Gastroesophageal sphincter (tissue), 4 donors: ENCODE measurements around the gene MN1. TPM values are rescaled to one million over a fixed set of nuclear protein-coding genes. Genes with fewer than 3 reads are reported as not detected.

ENCODE experiments used
- ATAC-seq: fragments of 150-250 bp; one replicate; pipeline ENCODE4 v1.9.1; 2016; ENCODE audit warnings: mild to moderate bottlenecking, moderate library complexity
- H3K27ac ChIP-seq, 4 donors: fragments of 200-600 bp; sonication (generic) in 3 of 4; 1 replicate in 3 of 4; 2 replicates in 1 of 4; pipeline ENCODE4 v1.5.1; 2016 to 2019
- H3K27me3 ChIP-seq: fragments of 200-600 bp; sonication (generic); one replicate; pipeline ENCODE4 v1.5.1; 2019
- H3K36me3 ChIP-seq, 2 donors: fragments of 200-600 bp; sonication (generic); one replicate each; pipeline ENCODE4 v1.5.1; 2019; ENCODE audit warnings: control low read depth in 1 of 2
- H3K4me1 ChIP-seq, 3 donors: fragments of 200-600 bp; sonication (generic); 1 replicate in 2 of 3; 2 replicates in 1 of 3; pipeline ENCODE4 v1.5.1; 2016 to 2019; ENCODE audit warnings: control low read depth in 2 of 3
- H3K4me3 ChIP-seq, 2 donors: fragments of 200-600 bp; sonication (generic); one replicate each; pipeline ENCODE4 v1.5.1; 2019; ENCODE audit warnings: mild to moderate bottlenecking in 1 of 2, moderate library complexity in 1 of 2
- H3K9me3 ChIP-seq, 3 donors: fragments of 200-600 bp; sonication (generic); one replicate each; pipeline ENCODE4 v1.5.1; 2017 to 2019; ENCODE audit warnings: control low read depth in 2 of 3
- EP300 ChIP-seq: sonication (generic); formaldehyde crosslinking; IDR thresholded peaks from one replicate; pipeline ENCODE4 v1.6.1; 2017; ENCODE audit warnings: antibody characterized with exemption, mild to moderate bottlenecking
- POLR2A ChIP-seq, 2 donors: fragments of 450-650 bp; IDR thresholded peaks; one replicate each; pipeline ENCODE4 v1.6.1; 2017; ENCODE audit warnings: antibody characterized with exemption in 2 of 2, mild to moderate bottlenecking in 2 of 2, moderate library complexity in 1 of 2
- POLR2AphosphoS5 ChIP-seq: sonication (generic); formaldehyde crosslinking; IDR thresholded peaks from one replicate; pipeline ENCODE4 v1.6.1; 2017; ENCODE audit warnings: antibody characterized with exemption
- WGBS, 2 donors: methylation state at CpG; one replicate each; pipeline ENCODE4 v1.1.5; 2018; ENCODE audit warnings: low coverage in 1 of 2; 5-methylcytosine and 5-hydroxymethylcytosine counted together
- total RNA-seq, 4 donors: library from RNA; depleted of rRNA; stranded (reverse); fragments of >200 nt; gene quantifications; one replicate each; pipeline ENCODE4 v1.1.0, GENCODE V29; 2016
- TF ChIP-seq, protein P1 (sequence below), 4 experiments: fragments of 200-600 bp in 2 of 4; fragments of 450-650 bp in 2 of 4; sonication (generic) in 1 of 4; IDR thresholded peaks; one replicate each; pipeline ENCODE4 v1.5.1; 2017 to 2019; ENCODE audit warnings: antibody characterized with exemption in 4 of 4, mild to moderate bottlenecking in 2 of 4, moderate library complexity in 2 of 4

Gene MN1
- total RNA-seq, 4 donors from 2014 or later = 13.4 to 52.8 (median 28.5) TPM

DNA sequence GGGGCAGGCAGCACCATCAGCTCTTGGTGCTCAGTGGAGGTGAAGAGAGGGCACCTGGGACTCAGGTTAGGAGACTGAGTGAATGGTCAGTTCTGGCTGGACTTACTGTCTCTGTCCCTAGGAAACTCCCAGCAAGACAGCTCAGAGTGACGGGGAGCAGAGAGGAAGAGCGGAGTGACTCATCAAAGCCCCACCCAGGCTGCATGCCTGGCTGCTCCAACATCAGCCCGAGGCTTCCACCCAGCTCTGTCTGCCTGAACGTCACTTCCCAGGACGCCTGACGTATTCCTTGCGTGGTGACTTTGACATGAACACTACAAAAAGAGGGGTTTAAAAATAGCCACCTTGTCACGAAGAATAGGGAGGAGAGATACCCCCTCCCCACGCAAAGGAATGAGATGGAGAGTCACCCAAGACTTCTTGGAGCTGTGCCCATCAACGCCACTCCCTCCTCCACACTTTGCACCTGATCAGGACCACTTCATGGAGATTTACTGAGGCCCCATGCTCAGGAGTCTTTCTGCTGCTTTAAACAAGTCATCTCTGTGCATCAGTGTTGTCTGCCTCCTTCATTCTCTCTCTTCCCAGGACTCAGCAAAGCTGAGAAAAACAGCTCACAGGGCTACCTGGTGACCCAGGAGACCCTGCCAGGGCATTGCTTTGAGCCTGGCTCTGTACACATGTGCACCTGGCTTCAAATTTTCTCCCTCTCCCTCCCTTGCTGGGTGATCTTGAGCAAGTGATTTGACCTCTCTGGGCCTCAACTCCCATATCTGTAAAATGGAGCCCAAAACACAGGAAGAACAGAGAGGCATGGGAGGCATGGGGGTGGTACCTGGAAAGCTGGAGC lies 83.1 kb downstream of the MN1 start:
- H3K36me3 ChIP-seq = no peaks in the 10 kb centered on the region
- H3K27me3 ChIP-seq = peaks cover 9% of the 10 kb centered on the region
- ATAC-seq = peak; percentile 97
- no peak for TF ChIP-seq POLR2A (IDR thresholded peaks at IDR 0.05)
- peak; percentile 52 for TF ChIP-seq POLR2AphosphoS5
- H3K4me3 ChIP-seq = peak overlapping the region in 1 of 2 donors; percentile 3
- peak overlapping the region in 3 of 4 donors; percentile 55 to 80 (median 66) for H3K27ac ChIP-seq
- 10 to 11% methylated on average over 3 of the region's 10 CpGs for WGBS, 2 donors
- H3K9me3 ChIP-seq = no peaks in the 10 kb centered on the region
- H3K4me1 ChIP-seq = peaks cover 0 to 26% (median 0%) of the 10 kb centered on the region in 3 donors

GRCh38 chr22:27717094-27717493 lies 84.5 kb downstream of the MN1 start:
- ATAC-seq = no peak
- Histone ChIP-seq H3K9me3 (no peaks in the 10 kb centered on the region), H3K27me3 (peaks cover 9% of the 10 kb centered on the region), H3K27ac (no peak overlapping the region), H3K4me1 (peaks cover 0 to 26% (median 0%) of the 10 kb centered on the region in 3 donors), H3K36me3 (no peaks in the 10 kb centered on the region), H3K4me3 (no peak overlapping the region)
- WGBS, 2 donors = 71 to 80% methylated on average over 4 to 6 of the region's 9 CpGs
- TF ChIP-seq, protein P1, sequence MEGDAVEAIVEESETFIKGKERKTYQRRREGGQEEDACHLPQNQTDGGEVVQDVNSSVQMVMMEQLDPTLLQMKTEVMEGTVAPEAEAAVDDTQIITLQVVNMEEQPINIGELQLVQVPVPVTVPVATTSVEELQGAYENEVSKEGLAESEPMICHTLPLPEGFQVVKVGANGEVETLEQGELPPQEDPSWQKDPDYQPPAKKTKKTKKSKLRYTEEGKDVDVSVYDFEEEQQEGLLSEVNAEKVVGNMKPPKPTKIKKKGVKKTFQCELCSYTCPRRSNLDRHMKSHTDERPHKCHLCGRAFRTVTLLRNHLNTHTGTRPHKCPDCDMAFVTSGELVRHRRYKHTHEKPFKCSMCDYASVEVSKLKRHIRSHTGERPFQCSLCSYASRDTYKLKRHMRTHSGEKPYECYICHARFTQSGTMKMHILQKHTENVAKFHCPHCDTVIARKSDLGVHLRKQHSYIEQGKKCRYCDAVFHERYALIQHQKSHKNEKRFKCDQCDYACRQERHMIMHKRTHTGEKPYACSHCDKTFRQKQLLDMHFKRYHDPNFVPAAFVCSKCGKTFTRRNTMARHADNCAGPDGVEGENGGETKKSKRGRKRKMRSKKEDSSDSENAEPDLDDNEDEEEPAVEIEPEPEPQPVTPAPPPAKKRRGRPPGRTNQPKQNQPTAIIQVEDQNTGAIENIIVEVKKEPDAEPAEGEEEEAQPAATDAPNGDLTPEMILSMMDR (IDR thresholded peaks at IDR 0.05) = no peak
- TF ChIP-seq EP300 (no peak), POLR2A (IDR thresholded peaks at IDR 0.05) (no peak), POLR2AphosphoS5 (no peak)

DNA sequence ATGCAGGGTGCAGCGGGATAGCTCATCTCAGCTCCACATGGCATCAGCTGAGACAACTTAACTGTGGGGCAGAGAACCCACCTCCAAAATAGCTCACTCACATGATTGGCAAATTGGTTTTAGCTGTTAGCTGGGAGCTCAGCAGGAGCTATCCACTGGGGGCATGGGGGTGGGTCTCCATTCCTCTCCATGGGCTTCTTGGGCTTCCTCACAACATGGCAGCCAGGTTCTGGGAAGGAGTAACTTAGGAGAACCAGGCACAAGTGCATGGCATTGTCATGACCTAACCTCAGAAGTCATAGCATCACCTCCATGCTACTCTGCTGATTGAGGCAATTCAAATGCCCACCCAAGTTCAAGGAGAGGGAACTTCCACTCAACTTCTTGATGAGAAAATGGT lies 85.5 kb downstream of the MN1 start:
- 100% methylated on average over 1 of the region's 1 CpG; no CpG with 5 or more reads in 1 of the 2 donors for WGBS, 2 donors
- H3K27ac ChIP-seq = no peak overlapping the region
- no peak for TF ChIP-seq POLR2AphosphoS5
- TF ChIP-seq EP300 = no peak
- TF ChIP-seq, protein P1 (IDR thresholded peaks at IDR 0.05) = no peak
- TF ChIP-seq POLR2A (IDR thresholded peaks at IDR 0.05) = no peak

DNA sequence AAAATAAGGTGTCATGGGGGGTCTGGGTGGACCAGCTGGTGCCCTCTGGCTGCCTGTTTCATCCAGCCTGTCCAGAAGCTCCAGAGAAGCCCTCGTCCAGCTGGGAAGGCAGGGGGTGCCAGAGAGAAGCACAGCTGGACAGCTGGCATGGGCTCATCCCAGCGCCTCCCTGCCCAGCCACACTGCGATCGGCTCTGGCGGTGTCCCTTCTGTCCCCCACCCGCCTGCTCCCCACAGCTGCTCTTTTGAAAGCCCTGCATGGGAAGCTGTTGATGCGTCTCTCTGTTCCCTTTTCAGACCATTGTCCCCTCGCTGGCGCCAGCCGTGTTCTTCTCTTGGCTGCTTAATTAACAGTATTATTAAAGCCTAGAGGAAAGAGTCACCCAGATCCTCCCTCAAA lies 86.5 kb downstream of the MN1 start:
- WGBS, 2 donors = 92% methylated on average over 5 of the region's 10 CpGs; no CpG with 5 or more reads in 1 of the 2 donors
- H3K27ac ChIP-seq = no peak overlapping the region
- no peaks in the 10 kb centered on the region for H3K36me3 ChIP-seq
- TF ChIP-seq, protein P1 (IDR thresholded peaks at IDR 0.05) = peak in 3 of 4 experiments; percentile 11 to 49 (median 13)
- no peak for TF ChIP-seq POLR2AphosphoS5
- peaks cover 9% of the 10 kb centered on the region for H3K27me3 ChIP-seq
- no peaks in the 10 kb centered on the region for H3K9me3 ChIP-seq
- H3K4me3 ChIP-seq = no peak overlapping the region
- no peak for ATAC-seq
- H3K4me1 ChIP-seq = peaks cover 0 to 25% (median 0%) of the 10 kb centered on the region in 3 donors

More for the DNA sequence above, 85.5 kb downstream of the MN1 start:
- ATAC-seq = no peak
- H3K4me3 ChIP-seq = no peak overlapping the region
- peaks cover 9% of the 10 kb centered on the region for H3K27me3 ChIP-seq
- H3K4me1 ChIP-seq = peaks cover 0 to 26% (median 0%) of the 10 kb centered on the region in 3 donors
- no peaks in the 10 kb centered on the region for H3K36me3 ChIP-seq
- H3K9me3 ChIP-seq = no peaks in the 10 kb centered on the region

GRCh38 chr22:27714068-27714467 lies 87.5 kb downstream of the MN1 start:
- H3K27ac ChIP-seq = no peak overlapping the region
- TF ChIP-seq, protein P1 (IDR thresholded peaks at IDR 0.05) = no peak
- TF ChIP-seq POLR2AphosphoS5 (no peak), EP300 (no peak), POLR2A (IDR thresholded peaks at IDR 0.05) (no peak)
- H3K4me3 ChIP-seq = no peak overlapping the region
- H3K9me3 ChIP-seq = no peaks in the 10 kb centered on the region
- H3K36me3 ChIP-seq = no peaks in the 10 kb centered on the region
- WGBS, 2 donors = 59 to 67% methylated on average over 6 of the region's 6 CpGs
- peaks cover 9% of the 10 kb centered on the region for H3K27me3 ChIP-seq
- no peak for ATAC-seq
- peaks cover 0 to 15% (median 0%) of the 10 kb centered on the region in 3 donors for H3K4me1 ChIP-seq
